HG03354 (cell line): ENCODE measurements around the gene TBC1D4.
"Not testable (repeated sequence)": the region's sequence is repeated elsewhere in the genome, so short reads cannot be mapped to it uniquely, and the experiment has no call there.

Source experiments
- ATAC-seq: cut with Tn5 transposase; IDR thresholded peaks from one replicate; pipeline ENCODE4 v1.9.1; 2021; ENCODE audit warnings: mild to moderate bottlenecking; ENCODE audit not compliant: unreplicated experiment, poor library complexity, severe bottlenecking

Gene TBC1D4

GRCh38 chr13:75454497-75454896 lies 27.5 kb downstream of the TBC1D4 start:
- no peak for ATAC-seq

- no peak for ATAC-seq
Measured at GRCh38 chr13:75452564-75452963, 29.4 kb downstream of the TBC1D4 start.

GRCh38 chr13:75447493-75447892 lies 34.5 kb downstream of the TBC1D4 start:
- ATAC-seq = no peak

GRCh38 chr13:75446874-75447273 lies 35.1 kb downstream of the TBC1D4 start:
- ATAC-seq = no peak

GRCh38 chr13:75445717-75446499 lies 36.1 kb downstream of the TBC1D4 start:
- no peak for ATAC-seq

- no peak for ATAC-seq
Measured at GRCh38 chr13:75444016-75444415, 38.0 kb downstream of the TBC1D4 start.

GRCh38 chr13:75443356-75443958 lies 38.5 kb downstream of the TBC1D4 start:
- ATAC-seq = no peak

GRCh38 chr13:75442736-75443234 lies 39.2 kb downstream of the TBC1D4 start:
- no peak for ATAC-seq

- no peak for ATAC-seq
Measured at GRCh38 chr13:75440100-75440499, 41.9 kb downstream of the TBC1D4 start.

- ATAC-seq = no peak
Measured at GRCh38 chr13:75437582-75438318, 44.2 kb downstream of the TBC1D4 start.

GRCh38 chr13:75434126-75434525 lies 47.8 kb downstream of the TBC1D4 start:
- not testable (repeated sequence) for ATAC-seq

GRCh38 chr13:75432811-75433244 lies 49.1 kb downstream of the TBC1D4 start:
- no peak for ATAC-seq

- ATAC-seq = no peak
Measured at GRCh38 chr13:75432045-75432444, 49.9 kb downstream of the TBC1D4 start.

- no peak for ATAC-seq
Measured at GRCh38 chr13:75430436-75431209, 51.3 kb downstream of the TBC1D4 start.

- no peak for ATAC-seq
Measured at GRCh38 chr13:75426421-75426820, 55.5 kb downstream of the TBC1D4 start.

- peak; percentile 92 for ATAC-seq
Measured at GRCh38 chr13:75425216-75426009, 56.6 kb downstream of the TBC1D4 start.

- no peak for ATAC-seq
Measured at GRCh38 chr13:75423946-75424345, 58.0 kb downstream of the TBC1D4 start.

GRCh38 chr13:75422028-75422427 lies 59.9 kb downstream of the TBC1D4 start:
- ATAC-seq = no peak

GRCh38 chr13:75421133-75421532 lies 60.8 kb downstream of the TBC1D4 start:
- ATAC-seq = no peak
